Ovary (tissue), 9 donors: Measurements from ENCODE around the gene MDP1. TPM values are rescaled to one million over a fixed set of nuclear protein-coding genes. Genes with fewer than 3 reads are reported as not detected.

ENCODE experiments used
- DNase-seq, 5 donors: peaks; one replicate each; pipeline ENCODE4 v3.0.0-alpha.2; 2019 to 2020
- H3K27ac ChIP-seq, 2 donors: fragments of 200-600 bp; one replicate each; pipeline versions ENCODE4 v1.5.1 to v1.8.0; 2019 to 2022
- H3K27me3 ChIP-seq: fragments of 200-600 bp; one replicate; pipeline ENCODE4 v1.8.0; 2022
- H3K36me3 ChIP-seq: fragments of 200-600 bp; sonication (generic); one replicate; pipeline ENCODE4 v1.5.1; 2019
- H3K4me1 ChIP-seq: one replicate; pipeline ENCODE4 v1.8.1; 2013; ENCODE audit warnings: mild to moderate bottlenecking, moderate library complexity; ENCODE audit not compliant: insufficient read depth
- H3K4me3 ChIP-seq: fragments of 200-600 bp; sonication (generic); one replicate; pipeline ENCODE4 v1.5.1; 2017
- H3K9me3 ChIP-seq, 2 donors: fragments of 200-600 bp in 1 of 2; sonication (generic) in 1 of 2; one replicate each; pipeline versions ENCODE4 v1.5.1 to v1.8.1; 2013 to 2019; ENCODE audit warnings: mild to moderate bottlenecking in 1 of 2, moderate library complexity in 1 of 2
- EP300 ChIP-seq: sonication (generic); formaldehyde crosslinking; IDR thresholded peaks from one replicate; pipeline ENCODE4 v1.6.1; 2017; ENCODE audit warnings: antibody characterized with exemption
- POLR2A ChIP-seq: fragments of 450-650 bp; IDR thresholded peaks from one replicate; pipeline ENCODE4 v1.6.1; 2017; ENCODE audit warnings: antibody characterized with exemption, mild to moderate bottlenecking, moderate library complexity
- WGBS, 3 donors: extraction: QIAGEN DNeasy Blood & Tissue Kit in 1 of 3; methylation state at CpG; one replicate each; pipeline versions ENCODE4 v1.1.5 to v1.1.7; 2013 to 2017; 5-methylcytosine and 5-hydroxymethylcytosine counted together
- intact Hi-C, 4 donors: fragments of 100-400 bp; cut with DNase I; formaldehyde crosslinking; loops; one replicate each; pipeline versions ENCODE4 v1.11.0 to v1.15.1; 2022 to 2023
- polyA plus RNA-seq, 2 donors: library from polyadenylated mRNA; stranded (reverse); fragments of 200-250 nt in 1 of 2; fragments of 350-450 nt in 1 of 2; fragmentation: Illumina TruSeq in 1 of 2; extraction: RNeasy Lipid Tissue Mini Kit (QIAGEN cat#74804) in 1 of 2; gene quantifications; one replicate each; pipeline ENCODE4 v1.2.3, GENCODE V29; 2013 to 2014
- total RNA-seq, 7 donors: library from RNA; depleted of rRNA in 2 of 7; stranded (reverse); fragments of >200 nt in 2 of 7; fragmentation: NEBNext Ultra II Directional in 3 of 7; extraction: Animal tissue kit (Norgen Biotek cat#: 25700) in 3 of 7; gene quantifications; one replicate each; pipeline versions ENCODE4 v1.1.0 to v1.2.4, GENCODE V29; 2016 to 2023
- TF ChIP-seq, protein P1 (sequence below), 3 donors: fragments of 450-650 bp in 2 of 3; fragments of 200-600 bp in 1 of 3; IDR thresholded peaks; one replicate each; pipeline versions ENCODE4 v1.5.1 to v1.8.0; 2016 to 2022; ENCODE audit warnings: antibody characterized with exemption in 3 of 3, mild to moderate bottlenecking in 1 of 3
- donor health status: DM: no; HTN: no; CAD: no; lungs with moderate emphysema.
- donor health status: DM: no; HTN: no; CAD: no.
- donor health status: Bipolar disorder and iron deficiency.
- donor health status: DM: yes; HTN: yes; CAD: no.
- donor health status: DM: no; HTN: no; CAD: no.
- donor health status: DM: yes; HTN: yes; CAD: no.

Gene MDP1
- total and polyA plus RNA-seq, 9 donors = 15.5 to 32.6 (median 19.4) TPM

DNA sequence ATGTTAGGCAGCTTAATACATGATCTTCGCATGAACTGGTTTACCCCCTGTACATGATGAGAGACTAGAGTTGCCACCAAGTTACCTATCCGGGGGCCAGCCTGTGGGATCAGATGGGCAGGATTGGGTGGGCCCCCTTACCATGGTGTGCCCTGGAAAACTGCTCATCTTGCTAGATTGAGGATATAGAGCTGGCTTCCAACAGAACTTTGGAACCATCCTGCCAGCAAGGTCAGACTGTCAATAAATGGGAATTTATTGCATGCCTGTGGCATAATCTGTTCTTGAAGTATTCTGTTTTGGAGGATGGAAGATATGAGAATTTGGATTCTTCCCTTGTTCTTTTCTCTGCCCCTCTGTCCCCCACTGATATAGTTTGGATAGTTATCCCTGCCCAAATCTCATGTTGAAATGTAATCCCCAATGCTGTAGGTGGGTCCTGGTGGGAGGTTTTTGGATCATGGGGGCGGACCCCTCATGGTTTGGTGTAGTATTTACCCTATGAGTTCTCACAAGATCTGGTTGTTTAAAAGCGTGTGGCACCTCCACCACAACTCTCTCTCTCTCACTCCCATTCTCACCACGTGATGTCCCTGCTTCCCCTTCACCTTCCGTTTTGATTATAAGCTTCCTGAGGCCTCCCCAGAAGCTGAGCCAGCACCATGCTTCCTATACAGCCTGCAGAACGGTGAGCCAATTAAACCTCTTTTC lies 16.9 kb downstream of the MDP1 start:
- Histone ChIP-seq H3K9me3 (no peaks in the 10 kb centered on the region), H3K27ac (no peak overlapping the region), H3K36me3 (no peaks in the 10 kb centered on the region), H3K4me3 (no peak overlapping the region), H3K27me3 (no peaks in the 10 kb centered on the region), H3K4me1 (peaks cover 4% of the 10 kb centered on the region)
- 77 to 87% (median 84%) methylated on average over 7 of the region's 7 CpGs for WGBS, 3 donors
- intact Hi-C loops = no loop called here
- TF ChIP-seq EP300 (no peak), POLR2A (no peak)
- TF ChIP-seq, protein P1, sequence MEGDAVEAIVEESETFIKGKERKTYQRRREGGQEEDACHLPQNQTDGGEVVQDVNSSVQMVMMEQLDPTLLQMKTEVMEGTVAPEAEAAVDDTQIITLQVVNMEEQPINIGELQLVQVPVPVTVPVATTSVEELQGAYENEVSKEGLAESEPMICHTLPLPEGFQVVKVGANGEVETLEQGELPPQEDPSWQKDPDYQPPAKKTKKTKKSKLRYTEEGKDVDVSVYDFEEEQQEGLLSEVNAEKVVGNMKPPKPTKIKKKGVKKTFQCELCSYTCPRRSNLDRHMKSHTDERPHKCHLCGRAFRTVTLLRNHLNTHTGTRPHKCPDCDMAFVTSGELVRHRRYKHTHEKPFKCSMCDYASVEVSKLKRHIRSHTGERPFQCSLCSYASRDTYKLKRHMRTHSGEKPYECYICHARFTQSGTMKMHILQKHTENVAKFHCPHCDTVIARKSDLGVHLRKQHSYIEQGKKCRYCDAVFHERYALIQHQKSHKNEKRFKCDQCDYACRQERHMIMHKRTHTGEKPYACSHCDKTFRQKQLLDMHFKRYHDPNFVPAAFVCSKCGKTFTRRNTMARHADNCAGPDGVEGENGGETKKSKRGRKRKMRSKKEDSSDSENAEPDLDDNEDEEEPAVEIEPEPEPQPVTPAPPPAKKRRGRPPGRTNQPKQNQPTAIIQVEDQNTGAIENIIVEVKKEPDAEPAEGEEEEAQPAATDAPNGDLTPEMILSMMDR (IDR thresholded peaks at IDR 0.05) = no peak
- no peak for DNase-seq

DNA sequence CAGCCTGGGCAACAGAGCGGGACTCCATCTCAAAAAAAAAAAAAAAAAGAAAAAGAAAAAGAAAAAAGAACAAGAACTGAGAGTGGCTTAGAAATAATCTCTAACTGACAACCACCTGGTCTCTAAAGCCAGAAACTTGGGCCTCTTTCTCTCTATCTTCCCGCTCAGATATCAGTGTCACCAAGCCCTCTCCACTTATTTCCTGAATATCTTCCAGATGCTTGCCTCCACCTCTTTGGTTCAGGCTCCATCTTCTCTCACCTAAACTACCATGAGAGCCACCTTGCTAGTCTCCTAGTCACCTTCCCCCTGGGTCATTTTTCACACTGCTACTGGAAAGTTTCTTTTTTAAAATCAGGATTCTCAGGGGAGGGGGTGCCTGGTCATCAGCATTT lies 18.8 kb downstream of the MDP1 start:
- 86 to 94% (median 92%) methylated on average over 2 of the region's 2 CpGs for WGBS, 3 donors
- Histone ChIP-seq H3K9me3 (no peaks in the 10 kb centered on the region), H3K4me3 (no peak overlapping the region), H3K36me3 (no peaks in the 10 kb centered on the region), H3K4me1 (peaks cover 4% of the 10 kb centered on the region), H3K27ac (no peak overlapping the region), H3K27me3 (no peaks in the 10 kb centered on the region)
- no peak for TF ChIP-seq POLR2A
- no peak for TF ChIP-seq EP300
- TF ChIP-seq, protein P1 (IDR thresholded peaks at IDR 0.05) = no peak
- intact Hi-C loops = no loop called here
- no peak for DNase-seq

GRCh38 chr14:24196071-24197055 lies 19.5 kb downstream of the MDP1 start:
- no peaks in the 10 kb centered on the region for H3K27me3 ChIP-seq
- WGBS, 3 donors = 32 to 35% (median 32%) methylated on average over 33 of the region's 33 CpGs
- no peaks in the 10 kb centered on the region for H3K36me3 ChIP-seq
- H3K9me3 ChIP-seq = no peaks in the 10 kb centered on the region
- peaks cover 4% of the 10 kb centered on the region for H3K4me1 ChIP-seq
- DNase-seq = peak in 1 of 5 donors; percentile 36
- TF ChIP-seq POLR2A = no peak
- TF ChIP-seq, protein P1 (IDR thresholded peaks at IDR 0.05) = no peak
- TF ChIP-seq EP300 = no peak
- peak overlapping the region; percentile 97 for H3K4me3 ChIP-seq
- intact Hi-C loops = no loop called here
- peak overlapping the region; percentile 80 to 99 for H3K27ac ChIP-seq

DNA sequence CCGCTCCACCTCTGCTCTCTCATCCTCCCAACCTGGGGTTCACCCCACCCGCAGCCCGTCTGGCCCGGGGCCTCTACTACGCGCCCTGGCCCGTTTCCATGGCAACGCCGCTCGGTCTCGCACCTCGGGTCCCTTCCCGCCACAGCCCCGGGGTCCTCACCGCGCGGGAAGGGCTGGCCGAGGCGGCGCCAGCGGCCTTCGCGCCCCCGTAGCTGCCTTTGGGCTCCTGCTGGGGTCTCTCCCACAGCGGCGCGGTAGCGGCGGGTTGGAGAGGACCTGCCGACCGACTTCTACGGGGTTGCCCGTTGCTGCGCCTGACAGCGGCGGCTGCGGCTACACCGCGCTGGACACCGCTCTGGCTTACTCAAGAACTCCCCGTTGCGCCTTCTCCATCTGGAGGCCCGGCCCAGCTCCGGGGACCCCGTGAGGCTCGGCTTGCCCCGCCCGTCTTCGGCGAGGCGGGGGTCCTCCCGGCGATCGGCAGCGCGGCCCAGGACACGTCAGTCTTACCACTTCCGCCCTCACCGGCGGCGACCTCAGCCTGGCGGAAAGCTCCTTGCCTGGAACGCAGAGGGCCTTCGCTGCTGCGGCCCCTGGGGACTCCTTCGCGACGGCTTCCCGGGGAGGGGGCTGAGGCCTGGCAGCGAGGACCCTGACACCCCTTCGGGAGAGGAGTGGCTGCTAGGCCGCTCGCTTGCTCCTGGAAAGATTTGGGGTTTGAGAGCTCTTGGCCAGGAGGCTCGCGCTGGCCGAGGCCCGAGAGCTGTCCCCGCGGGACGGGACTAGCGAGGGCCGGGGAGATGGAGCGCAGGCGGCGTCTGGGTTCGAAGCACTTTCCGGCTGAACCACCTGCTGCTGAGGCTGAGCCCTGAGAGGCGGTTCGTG lies 20.4 kb downstream of the MDP1 start, which contains the start of gene TM9SF1:
TM9SF1 (minus strand) TSS at position 256 of the 885 bp plus-strand sequence. CDS start 422 bp downstream, outside the sequence.
- no peaks in the 10 kb centered on the region for H3K27me3 ChIP-seq
- H3K36me3 ChIP-seq = no peaks in the 10 kb centered on the region
- 0 to 1% (median 1%) methylated on average over 51 to 89 of the region's 89 CpGs for WGBS, 3 donors
- H3K4me1 ChIP-seq = peaks cover 4% of the 10 kb centered on the region
- intact Hi-C loops = no loop called here
- DNase-seq = peak; percentile 86 to 94 (median 89)
- TF ChIP-seq EP300 = no peak
- TF ChIP-seq POLR2A = peak; percentile 69
- TF ChIP-seq, protein P1 (IDR thresholded peaks at IDR 0.05) = peak in 1 of 3 donors; percentile 10
- H3K9me3 ChIP-seq = no peaks in the 10 kb centered on the region
- peak within 1 kb of the TSS; percentile 80 to 99 for H3K27ac ChIP-seq
- peak within 1 kb of the TSS; percentile 97 for H3K4me3 ChIP-seq
